Measurements from ENCODE around the gene MUC5AC.

MUC5AC gene

GRCh38 chr11:1122664-1123002 lies 35.1 kb upstream of the MUC5AC start:
- no peak for DNase-seq

GRCh38 chr11:1123970-1124369 lies 33.8 kb upstream of the MUC5AC start:
- no peak for DNase-seq

GRCh38 chr11:1125803-1126202 lies 31.9 kb upstream of the MUC5AC start:
- DNase-seq: no peak

GRCh38 chr11:1126491-1126926 lies 31.2 kb upstream of the MUC5AC start:
- DNase-seq: no peak

GRCh38 chr11:1126935-1127663 lies 30.7 kb upstream of the MUC5AC start:
- DNase-seq: no peak

GRCh38 chr11:1127664-1128162 lies 30.0 kb upstream of the MUC5AC start:
- no peak for DNase-seq

GRCh38 chr11:1128311-1129142 lies 29.2 kb upstream of the MUC5AC start:
- DNase-seq: no peak

- no peak for DNase-seq
Observed at GRCh38 chr11:1129143-1129610, 28.6 kb upstream of the MUC5AC start.

- peak; percentile 27 for DNase-seq
Observed at GRCh38 chr11:1129611-1130160, 28.1 kb upstream of the MUC5AC start.

- DNase-seq: no peak
Observed at GRCh38 chr11:1130276-1131032, 27.3 kb upstream of the MUC5AC start.

GRCh38 chr11:1131033-1131911 lies 26.5 kb upstream of the MUC5AC start:
- peak; percentile 80 for DNase-seq

- DNase-seq: no peak
Observed at GRCh38 chr11:1134848-1135445, 22.8 kb upstream of the MUC5AC start.

- no peak for DNase-seq
Observed at GRCh38 chr11:1138097-1138496, 19.7 kb upstream of the MUC5AC start.

- DNase-seq: no peak
Observed at GRCh38 chr11:1139441-1140083, 18.2 kb upstream of the MUC5AC start.

- DNase-seq: no peak
Observed at GRCh38 chr11:1140642-1141490, 16.9 kb upstream of the MUC5AC start.

- DNase-seq: no peak
Observed at GRCh38 chr11:1146365-1146764, 11.4 kb upstream of the MUC5AC start.

- no peak for DNase-seq
Observed at GRCh38 chr11:1147792-1148191, 10.0 kb upstream of the MUC5AC start.

- no peak for DNase-seq
Observed at GRCh38 chr11:1148752-1149180, 9.0 kb upstream of the MUC5AC start.

- no peak for DNase-seq
Observed at GRCh38 chr11:1149545-1149944, 8.2 kb upstream of the MUC5AC start.

GRCh38 chr11:1150116-1150515 lies 7.6 kb upstream of the MUC5AC start:
- no peak for DNase-seq

Data from NCI-H146 (cell line).